Measurements from ENCODE around the gene SLC26A5.
A peak's percentile ranks its signal among the peaks of the same experiment; 100 is the strongest.

The SLC26A5 gene

GRCh38 chr7:103348959-103349358 is 97.0 kb downstream of the SLC26A5 start:
- TF ChIP-seq CEBPB (IDR thresholded peaks at IDR 0.05), result no peak
- TF ChIP-seq USF1 (IDR thresholded peaks at IDR 0.05), result no peak
- no peak for TF ChIP-seq MAX (IDR thresholded peaks at IDR 0.05)
- TF ChIP-seq TEAD4 (IDR thresholded peaks at IDR 0.05), result no peak
- no peak for TF ChIP-seq TCF12 (IDR thresholded peaks at IDR 0.05; ENCODE audit: low read depth)
- TF ChIP-seq EGR1 (IDR thresholded peaks at IDR 0.05), result no peak
- TF ChIP-seq CREB1 (IDR thresholded peaks at IDR 0.05; ENCODE audit: low read depth), result no peak
- no peak for TF ChIP-seq YY1 (IDR thresholded peaks at IDR 0.05; ENCODE audit: low read depth)
- TF ChIP-seq NFIC (IDR thresholded peaks at IDR 0.05), result no peak
- no peak for TF ChIP-seq ZBTB7A (IDR thresholded peaks at IDR 0.05; ENCODE audit: low read depth)
- TF ChIP-seq EP300 (IDR thresholded peaks at IDR 0.05; ENCODE audit: borderline replicate concordance), result no peak
- TF ChIP-seq RAD21 (IDR thresholded peaks at IDR 0.05; ENCODE audit: low read depth), result no peak
- no peak for TF ChIP-seq FOXM1 (IDR thresholded peaks at IDR 0.05; ENCODE audit: borderline replicate concordance, low read depth)

GRCh38 chr7:103348452-103348851 is 97.6 kb downstream of the SLC26A5 start:
- no peak for TF ChIP-seq TAF1 (IDR thresholded peaks at IDR 0.05; ENCODE audit: low read depth)
- no peak for TF ChIP-seq NFIC (IDR thresholded peaks at IDR 0.05)
- no peak for TF ChIP-seq EP300 (IDR thresholded peaks at IDR 0.05; ENCODE audit: borderline replicate concordance)
- TF ChIP-seq ZBTB7A (IDR thresholded peaks at IDR 0.05; ENCODE audit: low read depth), result no peak
- TF ChIP-seq USF1 (IDR thresholded peaks at IDR 0.05), result no peak
- TF ChIP-seq REST (IDR thresholded peaks at IDR 0.05; ENCODE audit: low read depth), result no peak
- TF ChIP-seq YY1 (IDR thresholded peaks at IDR 0.05; ENCODE audit: low read depth), result no peak
- no peak for TF ChIP-seq CEBPB (IDR thresholded peaks at IDR 0.05)
- TF ChIP-seq TCF12 (IDR thresholded peaks at IDR 0.05; ENCODE audit: low read depth), result no peak
- no peak for TF ChIP-seq CREB1 (IDR thresholded peaks at IDR 0.05; ENCODE audit: low read depth)
- no peak for TF ChIP-seq MAX (IDR thresholded peaks at IDR 0.05)

GRCh38 chr7:103347507-103348267 is 98.3 kb downstream of the SLC26A5 start, which contains the start of gene PSMC2:
Gene PSMC2 (plus strand): TSS chr7:103347643. CDS start chr7:103347712, 69 bp downstream.
- TF ChIP-seq ZBTB7A (IDR thresholded peaks at IDR 0.05; ENCODE audit: low read depth) (0 out of 2 replicates have a peak, but pooled peaks have one; percentile 40), FOXM1 (IDR thresholded peaks at IDR 0.05; ENCODE audit: borderline replicate concordance, low read depth) (no peak), NFIC (IDR thresholded peaks at IDR 0.05) (0 out of 2 replicates have a peak, but pooled peaks have one; percentile 5), RAD21 (IDR thresholded peaks at IDR 0.05; ENCODE audit: low read depth) (no peak), TAF1 (IDR thresholded peaks at IDR 0.05; ENCODE audit: low read depth) (peak; percentile 85), REST (IDR thresholded peaks at IDR 0.05; ENCODE audit: low read depth) (no peak), YY1 (IDR thresholded peaks at IDR 0.05; ENCODE audit: low read depth) (peak; percentile 69), CREB1 (IDR thresholded peaks at IDR 0.05; ENCODE audit: low read depth) (no peak), EP300 (IDR thresholded peaks at IDR 0.05; ENCODE audit: borderline replicate concordance) (no peak), MAX (IDR thresholded peaks at IDR 0.05) (peak; percentile 68), USF1 (IDR thresholded peaks at IDR 0.05) (peak; percentile 85), CEBPB (IDR thresholded peaks at IDR 0.05) (no peak), TEAD4 (IDR thresholded peaks at IDR 0.05) (no peak), TCF12 (IDR thresholded peaks at IDR 0.05; ENCODE audit: low read depth) (no peak), EGR1 (IDR thresholded peaks at IDR 0.05) (no peak)

GRCh38 chr7:103346396-103346795 is 99.6 kb downstream of the SLC26A5 start:
- TF ChIP-seq CREB1 (IDR thresholded peaks at IDR 0.05; ENCODE audit: low read depth), result no peak
- TF ChIP-seq CEBPB (IDR thresholded peaks at IDR 0.05), result no peak
- TF ChIP-seq MAX (IDR thresholded peaks at IDR 0.05), result no peak
- TF ChIP-seq REST (IDR thresholded peaks at IDR 0.05; ENCODE audit: low read depth), result no peak
- no peak for TF ChIP-seq NFIC (IDR thresholded peaks at IDR 0.05)
- no peak for TF ChIP-seq USF1 (IDR thresholded peaks at IDR 0.05)
- no peak for TF ChIP-seq RAD21 (IDR thresholded peaks at IDR 0.05; ENCODE audit: low read depth)
- no peak for TF ChIP-seq TEAD4 (IDR thresholded peaks at IDR 0.05)
- no peak for TF ChIP-seq TCF12 (IDR thresholded peaks at IDR 0.05; ENCODE audit: low read depth)
- no peak for TF ChIP-seq YY1 (IDR thresholded peaks at IDR 0.05; ENCODE audit: low read depth)

All from Ishikawa (cell line).